ENCODE data around the gene MCOLN2. TPM values are rescaled to one million over a fixed set of nuclear protein-coding genes. Genes with fewer than 3 reads are reported as not detected.

The MCOLN2 gene
- total RNA-seq, 1 donor from 2014 or later: 0.29 TPM

DNA sequence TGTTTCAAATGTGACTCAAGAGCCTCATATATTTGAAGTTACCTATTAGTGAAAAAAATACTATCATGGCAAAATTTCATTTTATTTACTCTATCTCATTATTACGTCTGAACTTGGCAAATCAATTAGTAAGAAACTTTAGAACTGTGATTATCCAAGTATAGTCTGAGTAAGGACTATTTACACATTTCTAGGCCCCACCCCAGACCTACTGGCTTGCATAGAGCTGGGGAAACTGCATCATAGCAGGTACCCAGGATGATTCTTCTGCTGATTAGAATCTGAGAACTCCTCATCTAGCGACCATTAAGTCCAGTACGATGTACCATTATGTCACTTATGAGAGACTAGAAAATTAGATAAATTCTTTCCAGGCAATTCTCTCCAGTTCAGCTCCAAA, 31.2 kb upstream of the MCOLN2 start:
- Mint-ChIP-seq H3K36me3 (ENCODE audit: insufficient read depth) (peaks cover 9% of the 10 kb centered on the region), H3K9me3 (ENCODE audit: low read depth) (no peaks in the 10 kb centered on the region), H3K27me3 (no peaks in the 10 kb centered on the region), H3K4me3 (ENCODE audit: low read depth) (no peak overlapping the region), H3K27ac (no peak overlapping the region), H3K4me1 (ENCODE audit: low read depth) (no peaks in the 10 kb centered on the region)
- TF ChIP-seq, protein P1, sequence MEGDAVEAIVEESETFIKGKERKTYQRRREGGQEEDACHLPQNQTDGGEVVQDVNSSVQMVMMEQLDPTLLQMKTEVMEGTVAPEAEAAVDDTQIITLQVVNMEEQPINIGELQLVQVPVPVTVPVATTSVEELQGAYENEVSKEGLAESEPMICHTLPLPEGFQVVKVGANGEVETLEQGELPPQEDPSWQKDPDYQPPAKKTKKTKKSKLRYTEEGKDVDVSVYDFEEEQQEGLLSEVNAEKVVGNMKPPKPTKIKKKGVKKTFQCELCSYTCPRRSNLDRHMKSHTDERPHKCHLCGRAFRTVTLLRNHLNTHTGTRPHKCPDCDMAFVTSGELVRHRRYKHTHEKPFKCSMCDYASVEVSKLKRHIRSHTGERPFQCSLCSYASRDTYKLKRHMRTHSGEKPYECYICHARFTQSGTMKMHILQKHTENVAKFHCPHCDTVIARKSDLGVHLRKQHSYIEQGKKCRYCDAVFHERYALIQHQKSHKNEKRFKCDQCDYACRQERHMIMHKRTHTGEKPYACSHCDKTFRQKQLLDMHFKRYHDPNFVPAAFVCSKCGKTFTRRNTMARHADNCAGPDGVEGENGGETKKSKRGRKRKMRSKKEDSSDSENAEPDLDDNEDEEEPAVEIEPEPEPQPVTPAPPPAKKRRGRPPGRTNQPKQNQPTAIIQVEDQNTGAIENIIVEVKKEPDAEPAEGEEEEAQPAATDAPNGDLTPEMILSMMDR (IDR thresholded peaks at IDR 0.05; ENCODE audit: unreplicated experiment): no peak
- no peak for DNase-seq (ENCODE audit: low spot score, unreplicated experiment)

DNA sequence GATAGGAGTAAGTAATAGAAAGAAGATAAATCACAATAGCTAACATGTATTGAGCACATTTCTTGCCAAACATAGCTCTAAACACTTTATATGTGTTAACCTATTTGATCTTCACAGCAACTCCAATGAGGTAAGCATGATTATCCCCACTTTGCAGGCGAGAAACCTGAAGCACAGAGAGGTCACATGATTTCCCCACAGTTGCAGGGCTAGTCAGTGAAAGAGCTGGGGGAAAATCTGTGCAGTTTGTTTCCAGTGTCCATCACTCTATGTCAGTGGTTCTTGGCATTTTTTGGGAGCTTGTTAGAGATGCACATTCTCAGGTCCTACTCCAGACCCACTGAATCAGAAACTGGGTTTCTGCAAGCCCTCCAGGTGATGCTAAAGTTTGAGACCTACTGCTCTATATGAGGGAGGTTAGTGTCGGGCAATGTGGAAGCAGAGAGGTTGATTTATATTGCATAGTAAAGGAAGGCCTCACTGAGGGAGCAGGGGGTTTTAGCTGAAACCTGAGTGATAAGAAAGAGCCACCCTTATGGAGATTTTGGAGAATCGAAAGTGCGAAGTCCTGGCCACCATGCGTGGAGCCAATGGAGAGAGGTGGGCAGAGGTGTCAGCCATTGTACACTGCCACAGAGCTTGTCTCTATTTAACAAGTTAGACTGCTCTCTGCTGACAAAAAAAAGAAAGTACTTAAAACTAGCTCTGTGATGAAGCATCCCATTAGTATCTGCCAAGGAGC, 30.5 kb upstream of the MCOLN2 start:
- Mint-ChIP-seq H3K27ac (no peak overlapping the region), H3K27me3 (no peaks in the 10 kb centered on the region), H3K4me1 (ENCODE audit: low read depth) (no peaks in the 10 kb centered on the region), H3K36me3 (ENCODE audit: insufficient read depth) (peaks cover 9% of the 10 kb centered on the region), H3K4me3 (ENCODE audit: low read depth) (no peak overlapping the region), H3K9me3 (ENCODE audit: low read depth) (no peaks in the 10 kb centered on the region)
- TF ChIP-seq, protein P1 (IDR thresholded peaks at IDR 0.05; ENCODE audit: unreplicated experiment): no peak
- DNase-seq (ENCODE audit: low spot score, unreplicated experiment): no peak

DNA sequence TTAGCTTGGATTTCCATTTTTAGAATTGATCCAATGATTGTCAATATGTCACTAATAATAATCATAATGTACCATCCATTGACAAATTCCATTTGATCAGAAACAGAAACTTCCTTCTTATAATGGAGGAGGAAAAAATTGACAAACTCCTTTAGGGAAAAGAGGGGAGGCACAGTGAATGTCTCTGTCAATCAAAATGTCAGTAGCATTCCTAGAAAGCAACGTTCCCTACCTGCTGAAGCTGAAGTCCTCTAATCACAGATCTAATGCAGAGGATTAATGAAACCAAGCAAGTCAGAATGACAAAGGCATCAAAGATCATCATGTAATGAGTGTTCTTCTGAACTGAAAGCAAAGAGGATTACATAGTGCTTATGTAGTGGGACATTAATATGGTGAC, 29.0 kb upstream of the MCOLN2 start:
- peaks cover 7% of the 10 kb centered on the region for H3K36me3 Mint-ChIP-seq (ENCODE audit: insufficient read depth)
- no peak for DNase-seq (ENCODE audit: low spot score, unreplicated experiment)
- H3K27me3 Mint-ChIP-seq: no peaks in the 10 kb centered on the region
- no peak overlapping the region for H3K27ac Mint-ChIP-seq
- H3K9me3 Mint-ChIP-seq (ENCODE audit: low read depth): no peaks in the 10 kb centered on the region
- no peaks in the 10 kb centered on the region for H3K4me1 Mint-ChIP-seq (ENCODE audit: low read depth)
- TF ChIP-seq, protein P1 (IDR thresholded peaks at IDR 0.05; ENCODE audit: unreplicated experiment): no peak
- H3K4me3 Mint-ChIP-seq (ENCODE audit: low read depth): no peak overlapping the region

DNA sequence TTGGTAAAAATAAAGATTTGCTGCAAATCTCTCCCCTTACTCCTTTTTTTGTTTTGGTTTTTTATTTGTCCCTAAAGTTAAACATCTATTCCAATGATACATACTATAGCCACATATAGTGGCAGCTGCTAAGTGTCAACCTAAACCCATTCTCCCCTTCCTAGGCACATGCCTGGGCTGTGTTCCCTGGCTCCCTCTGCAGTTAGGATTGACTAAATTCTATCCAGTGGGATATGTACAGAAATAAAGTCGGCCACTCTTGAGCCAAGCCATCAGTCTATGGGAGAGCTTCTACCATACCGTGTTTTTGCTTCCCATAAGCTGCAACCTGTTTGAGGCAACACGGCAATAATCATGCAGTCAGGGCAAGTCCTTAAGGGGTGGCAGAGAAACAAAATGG, 27.8 kb upstream of the MCOLN2 start:
- Mint-ChIP-seq H3K36me3 (ENCODE audit: insufficient read depth) (peaks cover 4% of the 10 kb centered on the region), H3K4me1 (ENCODE audit: low read depth) (no peaks in the 10 kb centered on the region), H3K9me3 (ENCODE audit: low read depth) (no peaks in the 10 kb centered on the region), H3K27ac (no peak overlapping the region), H3K27me3 (no peaks in the 10 kb centered on the region), H3K4me3 (ENCODE audit: low read depth) (no peak overlapping the region)
- TF ChIP-seq, protein P1 (IDR thresholded peaks at IDR 0.05; ENCODE audit: unreplicated experiment): no peak
- no peak for DNase-seq (ENCODE audit: low spot score, unreplicated experiment)

DNA sequence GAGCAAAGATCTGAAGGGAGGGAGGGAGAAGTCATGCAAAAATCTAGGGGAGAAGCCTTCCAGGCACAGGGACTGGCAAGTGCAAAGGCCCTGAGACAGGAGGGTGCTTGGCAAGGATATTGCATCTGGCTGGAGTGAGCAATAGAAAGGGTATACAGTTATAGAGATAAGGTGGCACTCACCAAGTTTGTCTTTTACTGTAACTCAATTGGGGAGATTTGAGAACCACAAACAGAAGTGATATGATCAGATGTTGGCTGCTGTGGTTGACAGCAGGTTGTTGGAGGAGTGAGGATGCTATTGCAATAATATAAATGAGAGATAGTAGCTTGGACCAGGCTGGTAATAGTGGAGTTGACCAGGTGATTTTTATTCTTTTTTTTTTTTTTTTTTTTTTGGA, 25.8 kb upstream of the MCOLN2 start:
- Mint-ChIP-seq H3K9me3 (ENCODE audit: low read depth) (no peaks in the 10 kb centered on the region), H3K36me3 (ENCODE audit: insufficient read depth) (peaks cover 2% of the 10 kb centered on the region), H3K4me3 (ENCODE audit: low read depth) (no peak overlapping the region), H3K4me1 (ENCODE audit: low read depth) (no peaks in the 10 kb centered on the region), H3K27me3 (no peaks in the 10 kb centered on the region), H3K27ac (no peak overlapping the region)
- DNase-seq (ENCODE audit: low spot score, unreplicated experiment): no peak
- TF ChIP-seq, protein P1 (IDR thresholded peaks at IDR 0.05; ENCODE audit: unreplicated experiment): no peak

Measured in progenitor cell of endocrine pancreas (in vitro differentiated cells).